Panc1 (cell line): ENCODE results near the gene DOCK11. TPM values are rescaled to one million over a fixed set of nuclear protein-coding genes. Genes with fewer than 3 reads are reported as not detected.

Experiments
- ATAC-seq: fragments of 200-7000 bp; cut with Tn5 transposase; 2 replicates; pipeline ENCODE4 v1.9.1; 2020; ENCODE audit warnings: mild to moderate bottlenecking, moderate library complexity
- BruUV-seq: library from RNA; stranded (reverse); fragments of 400-500 nt; replicated peaks from 2 replicates; lab custom pipeline; 2021; lab: Mats Ljungman, UMichigan
- CTCF ChIA-PET: fragments of 300-600 bp; sonication (Branson Sonifier 250); formaldehyde crosslinking; loops from one replicate; lab custom pipeline; 2022; ENCODE audit warnings: antibody characterized with exemption; lab: Charles Lee
- POLR2A ChIA-PET: fragments of 300-600 bp; sonication (Branson Sonifier 250); formaldehyde crosslinking; loops from one replicate; lab custom pipeline; 2022; ENCODE audit warnings: antibody characterized with exemption; lab: Charles Lee
- DNase-seq: peaks from one replicate; pipeline ENCODE4 v3.0.0-alpha.2; 2010; ENCODE audit warnings: low read depth, low spot score
- H3K27ac ChIP-seq: 2 replicates; pipeline ENCODE4 v1.5.1; 2011; ENCODE audit warnings: mild to moderate bottlenecking, low read length, inconsistent platforms
- H3K27me3 ChIP-seq: fragments of 200-500 bp; sonication (Bioruptor generic); 2 replicates; pipeline ENCODE4 v1.6.0; 2014; ENCODE audit warnings: low read length, inconsistent platforms; ENCODE audit not compliant: control insufficient read depth, insufficient read depth
- H3K36me3 ChIP-seq: fragments of 200-500 bp; sonication (Bioruptor generic); 2 replicates; pipeline ENCODE4 v1.5.1; 2014; ENCODE audit warnings: inconsistent platforms, mild to moderate bottlenecking, low read length, moderate library complexity; ENCODE audit not compliant: control insufficient read depth, insufficient read depth
- H3K4me1 ChIP-seq: 2 replicates; pipeline ENCODE4 v1.5.1; 2011; ENCODE audit warnings: inconsistent platforms, mild to moderate bottlenecking, low read length, moderate library complexity; ENCODE audit not compliant: control insufficient read depth, insufficient read depth
- H3K4me3 ChIP-seq, 2 experiments: 2 replicates each; pipeline ENCODE4 v1.5.1; 2011 to 2012; ENCODE audit warnings: low read depth in 2 of 2, low read length in 2 of 2, mild to moderate bottlenecking in 2 of 2, inconsistent platforms in 1 of 2, moderate library complexity in 1 of 2
- H3K9me3 ChIP-seq: fragments of 200-500 bp; sonication (Bioruptor generic); 2 replicates; pipeline ENCODE4 v1.5.1; 2014; ENCODE audit warnings: low read depth, mild to moderate bottlenecking, inconsistent platforms, low read length, moderate library complexity; ENCODE audit not compliant: control insufficient read depth, insufficient read depth
- POLR2AphosphoS5 ChIP-seq: IDR thresholded peaks from 2 replicates; pipeline ENCODE4 v1.6.1; 2012; ENCODE audit warnings: mild to moderate bottlenecking, low read depth, low read length, moderate library complexity
- REST ChIP-seq, 2 experiments: IDR thresholded peaks; 2 replicates each; pipeline ENCODE4 v1.6.1; 2011 to 2012; ENCODE audit warnings: low read depth in 2 of 2, control low read depth in 1 of 2, low read length in 1 of 2, mild to moderate bottlenecking in 1 of 2, moderate library complexity in 1 of 2; ENCODE audit not compliant: insufficient read depth in 1 of 2
- SIN3A ChIP-seq: IDR thresholded peaks from 2 replicates; pipeline ENCODE4 v1.6.1; 2012; ENCODE audit warnings: low read depth, mild to moderate bottlenecking, low read length, moderate library complexity, borderline replicate concordance; ENCODE audit not compliant: insufficient read depth
- TCF7L2 ChIP-seq: IDR thresholded peaks from 2 replicates; pipeline ENCODE4 v1.6.1; 2011; ENCODE audit warnings: mild to moderate bottlenecking, low read depth, low read length, inconsistent platforms
- in situ Hi-C: cut with HindIII; loops from 2 replicates; pipeline ENCODE4 v1.10.0; 2016; ENCODE audit warnings: low sequenced_read_pairs, low pct_unique_long_range_greater_than_20kb
- intact Hi-C: fragments of 100-400 bp; cut with micrococcal nuclease; formaldehyde crosslinking; loops from one replicate; pipeline ENCODE4 v1.10.0; 2022; ENCODE audit not compliant: unreplicated experiment
- total RNA-seq: library from RNA; stranded (reverse); gene quantifications from one replicate; pipeline ENCODE4 v1.2.1, GENCODE V29; 2021; ENCODE audit not compliant: unreplicated experiment
- TF ChIP-seq, protein P1 (sequence below): fragments of 450-650 bp; IDR thresholded peaks from 2 replicates; pipeline ENCODE4 v1.5.1; 2017; ENCODE audit warnings: mild to moderate bottlenecking

DOCK11 gene
- total RNA-seq, 1 experiment from 2014 or later = 2.0 TPM

GRCh38 chrX:118519411-118520215, 24.0 kb downstream of the DOCK11 start:
- ATAC-seq (no peak), DNase-seq (no peak)
- in situ Hi-C loops (no loop called here), intact Hi-C loops (no loop called here)
- Histone ChIP-seq H3K9me3 (no peaks in the 10 kb centered on the region), H3K27ac (no peak overlapping the region), H3K36me3 (no peaks in the 10 kb centered on the region), H3K4me1 (no peaks in the 10 kb centered on the region), H3K4me3 (no peak overlapping the region), H3K27me3 (no peaks in the 10 kb centered on the region)
- ChIA-PET POLR2A (no interaction called here), CTCF (no interaction called here)
- TF ChIP-seq, protein P1, sequence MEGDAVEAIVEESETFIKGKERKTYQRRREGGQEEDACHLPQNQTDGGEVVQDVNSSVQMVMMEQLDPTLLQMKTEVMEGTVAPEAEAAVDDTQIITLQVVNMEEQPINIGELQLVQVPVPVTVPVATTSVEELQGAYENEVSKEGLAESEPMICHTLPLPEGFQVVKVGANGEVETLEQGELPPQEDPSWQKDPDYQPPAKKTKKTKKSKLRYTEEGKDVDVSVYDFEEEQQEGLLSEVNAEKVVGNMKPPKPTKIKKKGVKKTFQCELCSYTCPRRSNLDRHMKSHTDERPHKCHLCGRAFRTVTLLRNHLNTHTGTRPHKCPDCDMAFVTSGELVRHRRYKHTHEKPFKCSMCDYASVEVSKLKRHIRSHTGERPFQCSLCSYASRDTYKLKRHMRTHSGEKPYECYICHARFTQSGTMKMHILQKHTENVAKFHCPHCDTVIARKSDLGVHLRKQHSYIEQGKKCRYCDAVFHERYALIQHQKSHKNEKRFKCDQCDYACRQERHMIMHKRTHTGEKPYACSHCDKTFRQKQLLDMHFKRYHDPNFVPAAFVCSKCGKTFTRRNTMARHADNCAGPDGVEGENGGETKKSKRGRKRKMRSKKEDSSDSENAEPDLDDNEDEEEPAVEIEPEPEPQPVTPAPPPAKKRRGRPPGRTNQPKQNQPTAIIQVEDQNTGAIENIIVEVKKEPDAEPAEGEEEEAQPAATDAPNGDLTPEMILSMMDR = no peak
- no peak for TF ChIP-seq TCF7L2
- no TSS peak for BruUV-seq

GRCh38 chrX:118520216-118521206, 24.9 kb downstream of the DOCK11 start:
- ChIA-PET POLR2A (no interaction called here), CTCF (no interaction called here)
- no peaks in the 10 kb centered on the region for H3K36me3 ChIP-seq
- H3K4me1 ChIP-seq = no peaks in the 10 kb centered on the region
- intact Hi-C loops (no loop called here), in situ Hi-C loops (no loop called here)
- ATAC-seq (no peak), DNase-seq (no peak)
- TF ChIP-seq TCF7L2 (no peak), POLR2AphosphoS5 (no peak), REST (IDR thresholded peaks at IDR 0.05; ENCODE audit: insufficient read depth in 1 of 2, low read depth in 2 of 2, low read length in 1 of 2) (no peak), SIN3A (no peak)
- TF ChIP-seq, protein P1 = no peak
- H3K4me3 ChIP-seq = no peak overlapping the region
- no TSS peak for BruUV-seq
- H3K9me3 ChIP-seq = no peaks in the 10 kb centered on the region
- H3K27me3 ChIP-seq = no peaks in the 10 kb centered on the region
- H3K27ac ChIP-seq = no peak overlapping the region
